Activated CD4-positive, alpha-beta memory T cell treated with anti-CD3 and anti-CD28 coated beads, Interleukin-2, amount 10 ng/mL, durations not matched to agents 7 days and 5 days (primary cell): ENCODE data around the gene NCBP1. TPM values are rescaled to one million over a fixed set of nuclear protein-coding genes. Genes with fewer than 3 reads are reported as not detected.
"Not testable (repeated sequence)": the region's sequence is repeated elsewhere in the genome, so short reads cannot be mapped to it uniquely, and the experiment has no call there.

Source experiments
- CTCF ChIA-PET: fragments of 350-600 bp; sonication (Branson Sonifier 250); formaldehyde crosslinking; loops from one replicate; lab custom pipeline; 2021; ENCODE audit warnings: antibody characterized with exemption, inconsistent platforms; lab: Charles Lee
- POLR2A ChIA-PET: fragments of 350-600 bp; sonication (Branson Sonifier 250); formaldehyde crosslinking; loops from one replicate; lab custom pipeline; 2021; ENCODE audit warnings: antibody characterized with exemption; lab: Charles Lee
- DNase-seq: peaks from one replicate; pipeline ENCODE4 v3.0.0-alpha.2; 2020
- H3K27ac Mint-ChIP-seq: one replicate; pipeline ENCODE4 v1.8.0; 2021; ENCODE audit warnings: mild to moderate bottlenecking, mixed read lengths
- H3K27me3 Mint-ChIP-seq: one replicate; pipeline ENCODE4 v1.8.0; 2021; ENCODE audit warnings: mixed read lengths
- H3K36me3 Mint-ChIP-seq: one replicate; pipeline ENCODE4 v1.8.0; 2021; ENCODE audit warnings: low read depth, mixed read lengths
- H3K4me1 Mint-ChIP-seq: one replicate; pipeline ENCODE4 v1.8.0; 2021; ENCODE audit warnings: mixed read lengths
- H3K4me3 Mint-ChIP-seq: one replicate; pipeline ENCODE4 v1.8.0; 2021; ENCODE audit warnings: mild to moderate bottlenecking, mixed read lengths
- H3K9me3 Mint-ChIP-seq: one replicate; pipeline ENCODE4 v1.8.0; 2021; ENCODE audit warnings: mixed read lengths
- total RNA-seq, 2 experiments: library from RNA; stranded (reverse); gene quantifications; one replicate each; pipeline ENCODE4 v1.2.3, GENCODE V29; 2021

The NCBP1 gene
- total RNA-seq, 2 experiments from 2014 or later, result 34.5 to 36.5 TPM

DNA sequence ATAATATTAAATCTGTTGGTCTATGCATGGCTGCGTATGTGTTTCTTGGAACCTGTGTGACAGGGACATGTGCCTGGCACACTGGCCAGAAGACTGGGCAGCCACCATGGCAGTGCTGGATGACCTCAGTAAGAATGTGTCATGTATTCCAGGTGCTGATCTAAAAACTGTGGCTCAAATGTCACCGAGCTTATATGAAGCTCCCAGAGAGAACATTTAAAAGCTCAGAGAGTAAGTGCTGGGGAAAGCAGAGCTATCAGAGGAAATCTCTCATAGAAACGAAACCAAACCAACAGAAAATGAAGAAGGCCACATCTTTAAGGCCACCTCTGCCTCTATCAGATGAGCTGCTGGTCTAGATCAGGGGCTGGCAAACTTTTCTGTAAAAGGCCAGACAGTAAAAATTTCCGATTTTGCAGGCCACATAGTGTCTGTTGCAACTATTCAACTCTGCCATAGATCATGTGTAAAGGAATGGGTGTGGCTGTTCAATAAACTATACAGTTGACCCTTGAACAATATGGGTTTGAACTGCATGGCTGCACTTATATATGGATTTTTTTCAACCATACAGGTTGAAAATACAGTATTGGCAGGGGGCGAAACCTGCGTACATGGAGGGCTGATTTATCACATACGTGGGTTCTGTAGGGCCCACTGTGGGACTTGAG, 32.3 kb upstream of the NCBP1 start:
- no peak overlapping the region for H3K27ac Mint-ChIP-seq
- H3K27me3 Mint-ChIP-seq, result no peaks in the 10 kb centered on the region
- H3K9me3 Mint-ChIP-seq, result no peaks in the 10 kb centered on the region
- CTCF ChIA-PET, result interaction anchor here (0.9 to 2.0 kb wide), 4 partner anchors 10 to 189 kb away, joined by 3 to 11 read pairs (median 4); partner anchors contain the start of gene TDRD7
- peaks cover 7% of the 10 kb centered on the region for H3K4me1 Mint-ChIP-seq
- no peak overlapping the region for H3K4me3 Mint-ChIP-seq
- no peak for DNase-seq
- H3K36me3 Mint-ChIP-seq, result peaks cover 25% of the 10 kb centered on the region
- POLR2A ChIA-PET, result interaction anchor here (1.1 kb wide), 1 partner anchor 9 kb away, joined by 3 read pairs; no protein-coding TSS in a partner anchor

DNA sequence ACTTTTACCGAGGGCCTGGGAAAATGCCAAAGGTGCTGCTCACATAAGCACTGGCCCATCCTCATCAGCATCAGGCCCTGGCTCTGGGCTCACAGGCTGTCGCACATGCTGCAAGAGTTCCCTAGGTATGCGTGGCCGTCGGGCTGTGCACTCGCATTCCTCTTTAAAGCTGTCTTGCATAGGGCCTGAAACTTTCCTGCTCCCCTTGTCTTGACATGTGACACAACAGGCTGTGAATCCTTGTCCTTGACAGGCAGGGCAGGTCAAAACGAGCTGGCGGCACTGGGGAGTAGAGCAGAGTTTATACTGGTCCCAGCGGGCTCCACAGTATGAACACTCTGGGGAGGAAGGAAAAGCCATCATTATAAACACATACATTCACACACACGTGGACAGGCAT, 31.2 kb upstream of the NCBP1 start:
- Mint-ChIP-seq H3K36me3 (peaks cover 28% of the 10 kb centered on the region), H3K9me3 (no peaks in the 10 kb centered on the region), H3K4me1 (peaks cover 7% of the 10 kb centered on the region), H3K27me3 (no peaks in the 10 kb centered on the region), H3K4me3 (no peak overlapping the region), H3K27ac (no peak overlapping the region)
- POLR2A ChIA-PET, result interaction anchor here (1.1 kb wide), 1 partner anchor 8 kb away, joined by 3 read pairs; no protein-coding TSS in a partner anchor
- CTCF ChIA-PET, result interaction anchor here (1.4 to 2.0 kb wide), 2 partner anchors 134 to 190 kb away, joined by 6 to 11 read pairs; partner anchors contain the start of gene TDRD7
- no peak for DNase-seq

DNA sequence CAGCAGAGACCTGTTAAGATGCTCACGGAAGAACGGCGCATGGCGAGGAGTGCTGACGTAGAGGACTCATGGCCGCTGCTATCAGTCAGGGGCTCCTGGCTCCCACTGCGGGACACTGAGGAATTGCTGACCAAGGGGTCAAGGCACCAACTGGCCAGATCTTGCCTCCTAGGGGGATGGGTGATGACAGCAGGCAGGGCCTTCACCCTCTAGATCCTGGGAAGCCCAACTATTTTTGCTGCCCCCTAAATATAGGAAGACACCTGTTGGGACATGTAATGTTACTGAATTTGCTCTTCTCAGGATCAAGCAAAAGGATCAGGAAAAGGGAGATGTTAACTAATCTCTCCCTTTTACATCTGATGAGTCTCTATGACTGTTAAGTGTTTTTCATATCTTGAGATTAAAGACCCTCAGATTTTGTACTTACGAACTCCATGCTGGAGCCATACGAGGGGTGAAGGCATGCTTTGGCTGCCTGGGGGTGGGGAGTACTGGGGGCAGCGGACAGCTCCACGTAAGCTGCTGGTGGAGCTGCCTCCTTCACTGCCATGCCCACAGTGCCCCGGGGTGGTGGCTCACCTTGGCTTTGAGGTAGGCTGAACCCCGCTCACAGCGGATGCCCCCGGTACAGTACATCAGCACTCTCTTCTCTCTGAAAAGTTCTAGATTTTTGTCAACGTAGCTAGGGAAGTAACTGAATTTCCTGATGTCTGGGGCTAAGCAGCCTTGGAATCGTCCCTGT, 28.5 kb upstream of the NCBP1 start:
- no peaks in the 10 kb centered on the region for H3K4me1 Mint-ChIP-seq
- POLR2A ChIA-PET, result no interaction called here
- H3K4me3 Mint-ChIP-seq, result no peak overlapping the region
- CTCF ChIA-PET, result interaction anchor here (0.9 kb wide), 2 partner anchors 9 to 196 kb away, joined by 3 to 4 read pairs; no protein-coding TSS in a partner anchor
- H3K36me3 Mint-ChIP-seq, result peaks cover 28% of the 10 kb centered on the region
- H3K27ac Mint-ChIP-seq, result no peak overlapping the region
- H3K9me3 Mint-ChIP-seq, result no peaks in the 10 kb centered on the region
- DNase-seq, result no peak
- H3K27me3 Mint-ChIP-seq, result no peaks in the 10 kb centered on the region

DNA sequence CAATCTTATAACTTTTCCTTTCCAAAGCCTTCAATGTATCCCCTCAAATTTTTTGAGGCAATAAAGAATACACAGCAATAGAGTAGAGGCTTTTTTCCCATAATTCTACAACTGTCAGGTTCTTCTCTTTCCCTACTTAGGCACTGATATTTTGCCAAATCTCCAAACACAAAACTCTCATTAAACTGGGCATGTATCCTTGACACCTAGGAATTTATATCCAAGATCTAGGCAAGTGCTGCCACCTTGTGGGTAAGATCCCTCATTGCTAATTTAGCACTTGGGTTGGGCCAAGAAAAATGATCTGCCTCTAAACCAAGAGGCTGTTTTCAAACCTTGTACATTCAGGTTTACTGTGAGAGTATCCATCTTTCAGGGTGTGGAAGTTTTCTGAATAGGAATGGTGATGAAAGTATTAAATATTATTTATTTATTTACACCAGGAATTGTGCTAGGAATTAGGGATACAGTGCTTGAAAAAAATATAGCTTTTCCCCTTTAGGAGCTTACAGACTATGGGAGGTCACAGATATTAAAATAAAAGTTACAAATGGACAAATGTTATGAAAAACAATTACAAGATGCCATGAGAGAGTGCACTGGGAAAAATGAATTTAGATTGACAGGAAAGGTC, 18.1 kb upstream of the NCBP1 start:
- Mint-ChIP-seq H3K36me3 (peaks cover 19% of the 10 kb centered on the region), H3K9me3 (no peaks in the 10 kb centered on the region), H3K27ac (no peak overlapping the region), H3K27me3 (no peaks in the 10 kb centered on the region), H3K4me1 (peaks cover 18% of the 10 kb centered on the region), H3K4me3 (no peak overlapping the region)
- peak; percentile 61 for DNase-seq
- ChIA-PET POLR2A (interaction anchor here (0.8 to 1.5 kb wide), 4 partner anchors 18 to 229 kb away, joined by 3 to 4 read pairs (median 4); partner anchors contain the start of genes NCBP1 and TSTD2), CTCF (interaction anchor here (0.6 to 3.9 kb wide), 28 partner anchors 9 to 1287 kb away, joined by 3 to 42 read pairs (median 4); partner anchors contain the start of genes NCBP1, TDRD7, TMOD1 and TSTD2)

DNA sequence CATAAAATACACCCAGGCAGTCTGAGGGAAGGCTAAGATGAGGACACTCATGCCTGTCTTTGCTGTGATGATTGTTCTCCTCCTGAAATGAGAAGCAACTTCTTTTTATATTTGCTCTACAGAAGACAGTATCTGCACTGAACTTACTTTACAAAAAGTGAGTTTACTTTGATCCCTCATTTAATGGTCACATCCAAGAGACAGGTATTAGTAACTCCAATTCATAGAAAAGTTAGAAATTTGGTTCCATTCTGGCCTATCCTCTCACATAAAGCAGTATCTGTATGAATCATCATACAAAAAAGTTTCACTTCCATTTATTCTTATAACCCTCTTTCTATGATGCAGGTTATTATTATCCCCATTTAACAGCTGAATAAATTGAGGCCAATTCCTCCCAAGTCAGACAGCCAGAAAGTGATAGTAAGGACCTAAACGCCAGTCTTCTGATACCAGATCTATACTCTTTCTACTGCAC, 15.6 kb upstream of the NCBP1 start:
- H3K4me1 Mint-ChIP-seq, result peaks cover 18% of the 10 kb centered on the region
- no peak overlapping the region for H3K27ac Mint-ChIP-seq
- H3K9me3 Mint-ChIP-seq, result no peaks in the 10 kb centered on the region
- H3K36me3 Mint-ChIP-seq, result peaks cover 31% of the 10 kb centered on the region
- H3K27me3 Mint-ChIP-seq, result no peaks in the 10 kb centered on the region
- POLR2A ChIA-PET, result interaction anchor here (2.4 kb wide), 1 partner anchor 15 kb away, joined by 7 read pairs; the partner anchor contains the start of genes NCBP1 and TSTD2
- DNase-seq, result no peak
- CTCF ChIA-PET, result interaction anchor here (1.5 kb wide), 2 partner anchors 19 to 149 kb away, joined by 3 to 8 read pairs; no protein-coding TSS in a partner anchor
- H3K4me3 Mint-ChIP-seq, result no peak overlapping the region

DNA sequence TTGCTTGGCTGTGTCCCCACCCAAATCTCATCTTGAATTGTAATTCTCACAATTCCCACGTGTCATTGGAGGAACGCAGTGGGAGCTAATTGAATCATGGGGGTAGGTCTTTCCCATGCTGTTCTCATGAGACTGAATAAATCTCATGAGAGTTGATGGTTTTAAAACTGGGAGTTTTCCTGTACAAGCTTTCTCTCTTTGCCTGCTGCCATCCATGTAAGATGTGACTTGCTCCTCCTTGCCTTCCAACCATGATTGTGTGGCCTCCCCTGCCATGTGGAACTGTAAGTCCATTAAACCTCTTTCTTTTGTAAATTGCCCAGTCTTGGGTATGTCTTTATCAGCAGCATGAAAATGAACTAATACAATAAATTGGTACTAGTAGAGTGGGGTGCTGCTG, 13.6 kb upstream of the NCBP1 start:
- H3K4me3 Mint-ChIP-seq, H3K27me3 Mint-ChIP-seq, H3K9me3 Mint-ChIP-seq, CTCF ChIA-PET, H3K27ac Mint-ChIP-seq, DNase-seq: not testable (repeated sequence)
- H3K4me1 Mint-ChIP-seq, result peaks cover 18% of the 10 kb centered on the region
- POLR2A ChIA-PET, result interaction anchor here (2.4 kb wide), 1 partner anchor 13 kb away, joined by 7 read pairs; the partner anchor contains the start of genes NCBP1 and TSTD2
- peaks cover 35% of the 10 kb centered on the region for H3K36me3 Mint-ChIP-seq

DNA sequence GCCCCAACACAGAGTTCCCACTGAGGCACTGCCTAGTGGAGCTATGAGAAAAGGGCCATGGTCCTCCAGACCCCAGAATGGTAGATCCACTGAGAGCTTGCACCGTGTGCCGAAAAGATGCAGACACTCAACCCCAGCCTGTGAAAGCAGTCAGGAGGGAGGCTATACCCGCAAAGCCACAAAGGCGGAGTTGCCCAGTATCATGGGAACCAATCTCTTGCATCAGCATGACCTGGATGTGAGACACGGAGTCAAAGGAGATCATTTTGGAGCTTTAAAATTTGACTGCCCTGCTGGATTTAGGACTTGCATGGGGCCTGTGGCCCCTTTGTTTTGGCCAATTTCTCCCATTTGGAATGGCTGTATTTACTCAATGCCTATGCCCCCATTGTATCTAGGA, 11.1 kb upstream of the NCBP1 start:
- POLR2A ChIA-PET, result interaction anchor here (2.6 kb wide), 1 partner anchor 11 kb away, joined by 12 read pairs; the partner anchor contains the start of genes NCBP1 and TSTD2
- H3K36me3 Mint-ChIP-seq, result peaks cover 30% of the 10 kb centered on the region

DNA sequence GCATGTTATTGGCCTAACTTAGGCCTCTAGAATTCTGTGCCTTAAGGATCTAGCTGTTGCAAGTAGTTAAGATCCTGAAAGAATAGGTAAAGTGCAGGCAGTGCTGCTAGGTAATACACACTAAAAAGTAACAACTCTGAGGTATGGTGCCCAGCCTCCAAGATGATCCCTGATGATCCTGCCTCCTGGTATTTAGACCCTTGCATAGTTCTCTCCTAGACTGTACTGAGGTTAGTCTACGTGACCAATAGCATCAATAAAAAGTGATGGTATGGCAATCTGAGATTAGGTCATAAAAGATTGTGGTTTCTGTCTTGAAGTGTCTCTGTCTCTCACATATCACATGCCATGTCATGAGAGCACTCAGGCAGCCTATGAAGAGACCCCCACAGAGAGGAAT, 9.7 kb upstream of the NCBP1 start:
- Mint-ChIP-seq H3K36me3 (peaks cover 27% of the 10 kb centered on the region), H3K4me3 (no peak overlapping the region), H3K27me3 (no peaks in the 10 kb centered on the region), H3K4me1 (peaks cover 1% of the 10 kb centered on the region), H3K27ac (no peak overlapping the region), H3K9me3 (no peaks in the 10 kb centered on the region)
- ChIA-PET CTCF (interaction anchor here (1.1 to 1.5 kb wide), 4 partner anchors 9 to 155 kb away, joined by 3 to 7 read pairs (median 4); partner anchors contain the start of genes NCBP1 and TSTD2), POLR2A (interaction anchor here (2.6 kb wide), 1 partner anchor 10 kb away, joined by 12 read pairs; the partner anchor contains the start of genes NCBP1 and TSTD2)
- DNase-seq, result no peak

More for the DNA sequence above, 11.1 kb upstream of the NCBP1 start:
- H3K27ac Mint-ChIP-seq, H3K27me3 Mint-ChIP-seq, DNase-seq, H3K9me3 Mint-ChIP-seq, H3K4me3 Mint-ChIP-seq, CTCF ChIA-PET: not testable (repeated sequence)
- H3K4me1 Mint-ChIP-seq, result peaks cover 13% of the 10 kb centered on the region

DNA sequence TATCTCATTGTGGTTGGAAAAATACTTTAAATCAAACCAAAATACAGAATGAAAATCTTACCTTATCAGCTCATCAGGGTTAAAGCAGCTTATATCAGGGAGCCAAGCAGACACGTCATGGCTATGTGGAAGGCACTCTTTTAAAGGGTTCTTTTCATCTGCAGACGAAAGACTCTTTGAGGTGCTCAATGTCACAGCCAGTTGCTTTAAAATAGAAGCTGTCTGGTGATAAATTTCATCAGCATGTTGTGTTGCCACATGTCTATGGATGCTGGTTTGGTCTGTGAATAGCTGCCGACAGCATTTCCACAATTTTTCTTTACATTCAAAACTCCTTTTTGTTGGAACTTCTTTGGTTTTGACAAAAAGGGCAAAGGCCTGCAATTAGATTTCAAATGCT, 8.0 kb upstream of the NCBP1 start:
- H3K9me3 Mint-ChIP-seq, result no peaks in the 10 kb centered on the region
- CTCF ChIA-PET, result interaction anchor here (1.0 to 1.4 kb wide), 2 partner anchors 10 to 157 kb away, joined by 3 read pairs; no protein-coding TSS in a partner anchor

DNA sequence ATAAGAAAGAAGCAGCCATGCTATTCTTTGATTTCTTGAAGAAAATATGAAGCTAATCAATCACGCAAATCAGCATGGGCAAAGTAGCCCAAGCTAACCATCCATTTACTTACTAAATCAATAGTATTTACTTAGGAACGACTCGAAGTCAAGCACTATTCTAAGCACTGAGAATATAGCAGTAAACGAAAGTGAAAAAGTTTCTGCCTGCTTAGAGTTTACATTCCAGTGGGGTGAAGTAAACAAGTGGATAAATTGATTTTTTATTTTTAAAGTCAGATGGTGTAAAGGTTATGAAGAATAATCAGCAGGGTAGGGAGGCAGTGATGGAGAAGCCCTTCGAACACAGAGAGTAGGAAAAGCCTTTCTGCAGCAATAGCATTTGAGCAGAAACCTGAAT, 6.0 kb upstream of the NCBP1 start:
- Mint-ChIP-seq H3K27me3 (no peaks in the 10 kb centered on the region), H3K4me1 (peaks cover 18% of the 10 kb centered on the region), H3K9me3 (no peaks in the 10 kb centered on the region), H3K4me3 (no peak overlapping the region), H3K27ac (no peak overlapping the region), H3K36me3 (peaks cover 9% of the 10 kb centered on the region)
- POLR2A ChIA-PET, result no interaction called here
- CTCF ChIA-PET, result interaction anchor here (3.6 kb wide), 1 partner anchor 12 kb away, joined by 16 read pairs; no protein-coding TSS in a partner anchor
- no peak for DNase-seq

More for the DNA sequence above, 8.0 kb upstream of the NCBP1 start:
- Mint-ChIP-seq H3K36me3 (peaks cover 21% of the 10 kb centered on the region), H3K27ac (no peak overlapping the region), H3K27me3 (no peaks in the 10 kb centered on the region), H3K4me3 (no peak overlapping the region), H3K4me1 (peaks cover 5% of the 10 kb centered on the region)
- DNase-seq, result no peak
- POLR2A ChIA-PET, result no interaction called here

DNA sequence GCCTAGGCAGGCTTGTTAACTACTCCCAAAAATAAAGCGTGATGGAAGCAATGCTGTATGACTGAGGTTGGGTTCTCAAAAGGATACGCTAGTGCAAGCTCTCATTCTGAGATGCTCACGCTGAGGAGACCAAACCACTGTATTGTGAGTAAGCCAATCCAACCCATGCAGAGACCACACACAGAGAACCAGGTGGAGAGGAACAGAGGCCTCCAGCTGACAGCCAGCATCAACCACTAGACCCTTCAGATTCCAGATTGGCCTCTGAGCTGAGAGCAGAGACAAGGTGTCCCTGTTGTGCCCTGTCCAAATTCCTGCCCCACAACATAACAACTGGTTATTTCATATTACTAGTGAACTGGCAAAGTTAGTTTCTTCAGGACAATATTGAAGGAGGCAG, 5.0 kb upstream of the NCBP1 start:
- H3K27me3 Mint-ChIP-seq, result no peaks in the 10 kb centered on the region
- H3K36me3 Mint-ChIP-seq, result peaks cover 7% of the 10 kb centered on the region
- H3K4me1 Mint-ChIP-seq, result peaks cover 19% of the 10 kb centered on the region
- no peak overlapping the region for H3K27ac Mint-ChIP-seq
- no peak for DNase-seq
- POLR2A ChIA-PET, result no interaction called here
- no peak overlapping the region for H3K4me3 Mint-ChIP-seq
- CTCF ChIA-PET, result interaction anchor here (1.0 to 3.6 kb wide), 3 partner anchors 13 to 216 kb away, joined by 3 to 16 read pairs (median 4); partner anchors contain the start of gene TDRD7
- no peaks in the 10 kb centered on the region for H3K9me3 Mint-ChIP-seq

DNA sequence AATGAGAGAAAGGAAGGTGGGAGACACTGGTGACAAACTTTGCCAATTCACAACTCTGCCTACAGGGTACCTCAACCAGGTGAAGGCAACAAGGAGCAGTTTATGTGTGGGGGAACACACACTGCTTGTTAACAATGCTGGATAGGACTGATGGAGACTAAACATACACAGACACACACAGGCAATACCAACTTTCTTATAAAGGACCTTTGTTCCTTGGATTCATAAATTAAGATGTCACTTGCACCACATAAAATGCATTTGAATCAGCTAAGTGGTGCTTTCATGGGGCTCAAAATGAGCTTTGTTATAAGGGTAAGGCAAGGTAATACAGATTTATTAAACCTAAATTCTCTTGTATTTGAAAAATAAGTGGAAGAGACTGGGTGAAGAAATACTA, 4.5 kb upstream of the NCBP1 start:
- Mint-ChIP-seq H3K27me3 (no peaks in the 10 kb centered on the region), H3K36me3 (peaks cover 7% of the 10 kb centered on the region), H3K4me1 (peaks cover 19% of the 10 kb centered on the region), H3K9me3 (no peaks in the 10 kb centered on the region), H3K27ac (no peak overlapping the region), H3K4me3 (no peak overlapping the region)
- no peak for DNase-seq
- CTCF ChIA-PET, result interaction anchor here (1.0 to 3.6 kb wide), 3 partner anchors 13 to 217 kb away, joined by 3 to 16 read pairs (median 4); partner anchors contain the start of gene TDRD7
- POLR2A ChIA-PET, result no interaction called here
